HL-60 (cell line): Measurements from ENCODE around the gene DCHS1.

Experiments used
- CTCF ChIP-seq: IDR thresholded peaks from one replicate; pipeline ENCODE4 v1.5.1; 2011; ENCODE audit warnings: low read length, control low read depth, inconsistent platforms; ENCODE audit not compliant: insufficient read depth
- GABPA ChIP-seq: IDR thresholded peaks from 2 replicates; pipeline ENCODE4 v1.6.1; 2012; ENCODE audit warnings: low read depth
- POLR2AphosphoS5 ChIP-seq: IDR thresholded peaks from 2 replicates; pipeline ENCODE4 v1.6.1; 2012; ENCODE audit warnings: low read depth
- REST ChIP-seq: IDR thresholded peaks from 2 replicates; pipeline ENCODE4 v1.6.1; 2012; ENCODE audit warnings: low read depth; ENCODE audit not compliant: insufficient replicate concordance

- no peak for TF ChIP-seq CTCF
- TF ChIP-seq POLR2AphosphoS5: no peak
- TF ChIP-seq GABPA: no peak
- no peak for TF ChIP-seq REST
Measured at GRCh38 chr11:6652182-6652581, 3.4 kb downstream of the DCHS1 start.
